GM12874 (cell line): ENCODE data around the gene DMXL2.

ENCODE experiments used
- CTCF ChIP-seq: IDR thresholded peaks from 2 replicates; pipeline ENCODE4 v1.5.1; 2011; ENCODE audit warnings: low read depth, mild to moderate bottlenecking, control low read depth, low read length, moderate library complexity; ENCODE audit not compliant: insufficient read depth

The DMXL2 gene

GRCh38 chr15:51547656-51548055 lies 74.9 kb downstream of the DMXL2 start:
- TF ChIP-seq CTCF = no peak

- peak; percentile 43; the same call in 1 of the 2 replicates for TF ChIP-seq CTCF
Measured at GRCh38 chr15:51536965-51537574, 85.5 kb downstream of the DMXL2 start.

- no peak for TF ChIP-seq CTCF
Measured at GRCh38 chr15:51533672-51534398, 88.7 kb downstream of the DMXL2 start.

GRCh38 chr15:51526955-51527354 lies 95.6 kb downstream of the DMXL2 start:
- no peak for TF ChIP-seq CTCF

GRCh38 chr15:51524376-51524775 lies 98.2 kb downstream of the DMXL2 start:
- no peak for TF ChIP-seq CTCF

GRCh38 chr15:51516291-51516690 lies 106.3 kb downstream of the DMXL2 start:
- TF ChIP-seq CTCF = no peak

GRCh38 chr15:51505251-51505650 lies 117.3 kb downstream of the DMXL2 start:
- no peak for TF ChIP-seq CTCF
